Measurements from ENCODE around the gene TRIOBP.
"Not testable (repeated sequence)": the region's sequence is repeated elsewhere in the genome, so short reads cannot be mapped to it uniquely, and the experiment has no call there.

Gene TRIOBP

GRCh38 chr22:37696657-37697537 is at the start of gene TRIOBP:
TSS of gene TRIOBP (plus strand) at chr22:37697048. CDS start at chr22:37701366, 4,318 bp downstream.
- peak; percentile 92 for DNase-seq (ENCODE audit: low spot score)

GRCh38 chr22:37647317-37647716 is 49.5 kb upstream of the TRIOBP start:
- no peak for DNase-seq (ENCODE audit: low spot score)

- DNase-seq (ENCODE audit: low spot score), result no peak
Observed at GRCh38 chr22:37647928-37648327, 48.9 kb upstream of the TRIOBP start.

- DNase-seq (ENCODE audit: low spot score), result no peak
Observed at GRCh38 chr22:37650463-37651136, 46.2 kb upstream of the TRIOBP start.

- no peak for DNase-seq (ENCODE audit: low spot score)
Observed at GRCh38 chr22:37654563-37655251, 42.1 kb upstream of the TRIOBP start.

GRCh38 chr22:37655252-37655563 is 41.6 kb upstream of the TRIOBP start:
- no peak for DNase-seq (ENCODE audit: low spot score)

- not testable (repeated sequence) for DNase-seq (ENCODE audit: low spot score)
Observed at GRCh38 chr22:37656583-37656982, 40.3 kb upstream of the TRIOBP start.

GRCh38 chr22:37657590-37658132 is 39.2 kb upstream of the TRIOBP start:
- DNase-seq (ENCODE audit: low spot score), result peak; percentile 58

GRCh38 chr22:37658133-37659065 is 38.4 kb upstream of the TRIOBP start, which contains the start of gene PDXP:
TSS of gene PDXP (plus strand) at chr22:37658723. CDS start at chr22:37658783, 60 bp downstream.
- DNase-seq (ENCODE audit: low spot score), result peak; percentile 100

- no peak for DNase-seq (ENCODE audit: low spot score)
Observed at GRCh38 chr22:37659066-37659896, 37.6 kb upstream of the TRIOBP start.

GRCh38 chr22:37659897-37660708 is 36.7 kb upstream of the TRIOBP start:
- DNase-seq (ENCODE audit: low spot score), result no peak

GRCh38 chr22:37660709-37661045 is 36.2 kb upstream of the TRIOBP start:
- DNase-seq (ENCODE audit: low spot score), result no peak

- peak; percentile 71 for DNase-seq (ENCODE audit: low spot score)
Observed at GRCh38 chr22:37661160-37661924, 35.5 kb upstream of the TRIOBP start.

- no peak for DNase-seq (ENCODE audit: low spot score)
Observed at GRCh38 chr22:37662039-37662438, 34.8 kb upstream of the TRIOBP start.

- no peak for DNase-seq (ENCODE audit: low spot score)
Observed at GRCh38 chr22:37663521-37664140, 33.2 kb upstream of the TRIOBP start.

GRCh38 chr22:37664249-37665101 is 32.4 kb upstream of the TRIOBP start:
- DNase-seq (ENCODE audit: low spot score), result no peak

GRCh38 chr22:37665487-37665886 is 31.4 kb upstream of the TRIOBP start:
- no peak for DNase-seq (ENCODE audit: low spot score)

All from AG08396 (cell line).